CD14-positive monocyte (primary cell): Measurements from ENCODE around the gene TIMMDC1. TPM values are rescaled to one million over a fixed set of nuclear protein-coding genes. Genes with fewer than 3 reads are reported as not detected.

Experiments used
- DNase-seq, 3 donors: peaks; one replicate each; pipeline ENCODE4 v3.0.0-alpha.2; 2011 to 2022
- H2AFZ ChIP-seq: 2 replicates; pipeline ENCODE4 v1.6.0; 2012; ENCODE audit warnings: mild to moderate bottlenecking, low read depth, low read length, inconsistent platforms; ENCODE audit not compliant: insufficient read depth, poor library complexity, severe bottlenecking
- H3K27ac ChIP-seq, 2 donors: 1 replicate in 1 of 2; 2 replicates in 1 of 2; pipeline ENCODE4 v1.5.1; 2012 to 2013; ENCODE audit warnings: low read length in 2 of 2, control low read depth in 1 of 2, inconsistent platforms in 1 of 2, low read depth in 1 of 2, mild to moderate bottlenecking in 1 of 2
- H3K27me3 ChIP-seq, 2 donors: one replicate each; pipeline versions ENCODE4 v1.6.0 to v1.6.1; 2011 to 2013; ENCODE audit warnings: low read length in 2 of 2; ENCODE audit not compliant: control insufficient read depth in 2 of 2, insufficient read depth in 2 of 2
- H3K36me3 ChIP-seq, 2 donors: replicated peaks in 1 of 2; 1 replicate in 1 of 2; 2 replicates in 1 of 2; pipeline versions ENCODE4 v1.5.1 to v1.6.1; 2012 to 2013; ENCODE audit warnings: low read length in 2 of 2, control low read depth in 1 of 2, inconsistent platforms in 1 of 2, mild to moderate bottlenecking in 1 of 2; ENCODE audit not compliant: insufficient read depth in 2 of 2, control insufficient read depth in 1 of 2
- H3K4me1 ChIP-seq, 2 donors: 1 replicate in 1 of 2; 2 replicates in 1 of 2; pipeline versions ENCODE4 v1.5.1 to v1.6.1; 2012 to 2013; ENCODE audit warnings: low read length in 2 of 2, control low read depth in 1 of 2, inconsistent platforms in 1 of 2, mild to moderate bottlenecking in 1 of 2, moderate library complexity in 1 of 2; ENCODE audit not compliant: insufficient read depth in 2 of 2, control insufficient read depth in 1 of 2
- H3K4me2 ChIP-seq: replicated peaks from 2 replicates; pipeline ENCODE3; 2012; ENCODE audit warnings: low read length, moderate library complexity, mild to moderate bottlenecking; ENCODE audit not compliant: poor library complexity, severe bottlenecking; ENCODE audit errors: extremely low read depth
- H3K4me3 ChIP-seq, 3 experiments: fragments of 200-600 bp in 1 of 3; sonication (generic) in 1 of 3; replicated peaks in 1 of 3; 1 replicate in 2 of 3; 2 replicates in 1 of 3; pipeline ENCODE4 v1.5.1; 2011 to 2013; ENCODE audit warnings: low read length in 3 of 3, mild to moderate bottlenecking in 3 of 3, control low read depth in 2 of 3, low read depth in 2 of 3, inconsistent platforms in 1 of 3, moderate library complexity in 1 of 3
- H3K79me2 ChIP-seq: 2 replicates; pipeline ENCODE4 v1.6.0; 2012; ENCODE audit warnings: mild to moderate bottlenecking, control low read depth, inconsistent platforms, low read length, moderate library complexity; ENCODE audit not compliant: insufficient read depth
- H3K9ac ChIP-seq: 2 replicates; pipeline ENCODE4 v1.6.0; 2017; ENCODE audit warnings: low read length, mild to moderate bottlenecking; ENCODE audit not compliant: insufficient read depth, poor library complexity, severe bottlenecking
- H3K9me3 ChIP-seq, 2 donors: replicated peaks in 1 of 2; 1 replicate in 1 of 2; 2 replicates in 1 of 2; pipeline versions ENCODE4 v1.5.1 to v1.6.1; 2012 to 2013; ENCODE audit warnings: low read length in 2 of 2, control low read depth in 1 of 2; ENCODE audit not compliant: control insufficient read depth in 1 of 2, insufficient read depth in 1 of 2
- H4K20me1 ChIP-seq: 2 replicates; pipeline ENCODE4 v1.6.0; 2012; ENCODE audit warnings: mild to moderate bottlenecking, low read length, control low read depth, moderate library complexity; ENCODE audit not compliant: insufficient read depth
- H3K27ac Mint-ChIP-seq, 7 donors: one replicate each; pipeline ENCODE4 v1.8.0; 2020; ENCODE audit warnings: mild to moderate bottlenecking in 7 of 7, mixed read lengths in 7 of 7, moderate library complexity in 6 of 7, inconsistent platforms in 2 of 7
- H3K27me3 Mint-ChIP-seq, 3 donors: one replicate each; pipeline ENCODE4 v1.8.0; 2021 to 2022; ENCODE audit warnings: low read depth in 3 of 3, mild to moderate bottlenecking in 3 of 3, mixed read lengths in 3 of 3, moderate library complexity in 3 of 3, inconsistent platforms in 1 of 3
- H3K36me3 Mint-ChIP-seq, 2 donors: one replicate each; pipeline ENCODE4 v1.8.0; 2020; ENCODE audit warnings: mixed read lengths in 2 of 2, inconsistent platforms in 1 of 2, mild to moderate bottlenecking in 1 of 2
- H3K4me1 Mint-ChIP-seq: one replicate; pipeline ENCODE4 v1.8.0; 2020; ENCODE audit warnings: mild to moderate bottlenecking, mixed read lengths
- H3K4me3 Mint-ChIP-seq, 2 donors: one replicate each; pipeline ENCODE4 v1.8.0; 2020; ENCODE audit warnings: mild to moderate bottlenecking in 2 of 2, mixed read lengths in 2 of 2, moderate library complexity in 1 of 2
- H3K9me3 Mint-ChIP-seq, 7 donors: one replicate each; pipeline ENCODE4 v1.8.0; 2020 to 2022; ENCODE audit warnings: mixed read lengths in 7 of 7, mild to moderate bottlenecking in 6 of 7, moderate library complexity in 6 of 7, inconsistent platforms in 2 of 7
- CTCF ChIP-seq: fragments of 200-600 bp; IDR thresholded peaks from one replicate; pipeline ENCODE4 v1.8.0; 2022; ENCODE audit warnings: antibody characterized with exemption, mild to moderate bottlenecking
- WGBS: methylation state at CpG from one replicate; pipeline ENCODE4 v1.1.5; 2013; ENCODE audit warnings: missing lambda C conversion rate; ENCODE audit not compliant: insufficient coverage; 5-methylcytosine and 5-hydroxymethylcytosine counted together
- intact Hi-C, 2 donors: fragments of 100-400 bp; cut with micrococcal nuclease; formaldehyde crosslinking; loops; one replicate each; pipeline versions ENCODE4 v1.15.0 to v1.15.1; 2023
- polyA plus RNA-seq, 3 donors: library from polyadenylated mRNA; depleted of rRNA in 1 of 3; unstranded in 2 of 3; stranded (reverse) in 1 of 3; fragments of 300-500 nt in 2 of 3; fragments of >200 nt in 1 of 3; fragmentation: Illumina TruSeq in 2 of 3; gene quantifications; 1 replicate in 2 of 3; 2 replicates in 1 of 3; pipeline ENCODE4 v1.2.3, GENCODE V29; 2012 to 2021

TIMMDC1 gene
- polyA plus RNA-seq, 3 donors, result 34.1 to 81.1 (median 78.2) TPM

DNA sequence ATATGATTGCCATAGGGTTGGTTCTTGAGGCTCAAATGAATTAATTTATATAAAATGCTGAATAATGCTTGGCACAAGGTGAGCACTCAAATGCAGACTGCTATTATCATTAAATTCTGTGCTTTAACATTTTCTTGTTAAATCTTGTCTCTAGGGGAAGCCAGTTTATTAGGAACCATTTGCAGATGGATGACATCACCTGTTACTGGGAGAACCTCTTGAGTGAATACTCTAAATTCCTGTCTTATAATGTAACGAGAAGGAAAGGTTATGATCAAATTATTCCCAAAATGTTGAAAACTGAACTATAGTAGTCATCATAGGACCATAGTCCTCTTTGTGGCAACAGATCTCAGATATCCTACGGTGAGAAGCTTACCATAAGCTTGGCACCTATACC is 6.2 kb upstream of the TIMMDC1 start:
- H3K27me3 ChIP-seq, result no peaks in the 10 kb centered on the region
- H2AFZ ChIP-seq, result no peak overlapping the region
- no peak overlapping the region for H3K27ac Mint-ChIP-seq
- no peaks in the 10 kb centered on the region for H3K79me2 ChIP-seq
- WGBS, result no CpG with 5 or more reads among the region's 2 CpGs
- peaks cover 4% of the 10 kb centered on the region for H3K4me1 Mint-ChIP-seq
- H3K4me3 ChIP-seq, result no peak overlapping the region
- H3K4me2 ChIP-seq, result no peak overlapping the region
- no peak overlapping the region for H3K4me3 Mint-ChIP-seq
- H3K4me1 ChIP-seq, result no peaks in the 10 kb centered on the region
- no peaks in the 10 kb centered on the region for H3K9me3 Mint-ChIP-seq
- H3K27me3 Mint-ChIP-seq, result peaks cover 0 to 2% (median 2%) of the 10 kb centered on the region in 3 donors
- peaks cover 39 to 46% of the 10 kb centered on the region in 2 donors for H3K36me3 Mint-ChIP-seq
- H4K20me1 ChIP-seq, result no peaks in the 10 kb centered on the region
- no peak for TF ChIP-seq CTCF
- H3K27ac ChIP-seq, result no peak overlapping the region
- H3K9me3 ChIP-seq, result no peaks in the 10 kb centered on the region
- H3K9ac ChIP-seq, result no peak overlapping the region
- no peak for DNase-seq
- intact Hi-C loops, result no loop called here
- peaks cover 36 to 52% of the 10 kb centered on the region in 2 donors for H3K36me3 ChIP-seq

DNA sequence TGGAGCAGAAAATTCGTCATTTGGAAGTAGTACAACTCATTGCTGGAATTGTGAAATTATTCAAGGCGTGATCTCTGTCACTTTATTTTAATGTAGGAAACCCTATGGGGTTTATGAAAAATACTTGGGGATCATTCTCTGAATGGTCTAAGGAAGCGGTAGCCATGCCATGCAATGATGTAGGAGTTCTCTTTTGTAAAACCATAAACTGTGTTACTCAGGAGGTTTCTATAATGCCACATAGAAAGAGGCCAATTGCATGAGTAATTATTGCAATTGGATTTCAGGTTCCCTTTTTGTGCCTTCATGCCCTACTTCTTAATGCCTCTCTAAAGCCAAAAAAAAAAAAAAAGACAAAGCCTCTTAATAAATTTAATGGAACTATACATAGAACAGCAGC is 5.5 kb upstream of the TIMMDC1 start:
- peaks cover 32 to 48% of the 10 kb centered on the region in 2 donors for H3K36me3 ChIP-seq
- no peaks in the 10 kb centered on the region for H3K9me3 ChIP-seq

More for the DNA sequence above, 5.5 kb upstream of the TIMMDC1 start:
- H3K4me1 Mint-ChIP-seq, result peaks cover 9% of the 10 kb centered on the region
- no peaks in the 10 kb centered on the region for H3K9me3 Mint-ChIP-seq
- TF ChIP-seq CTCF, result no peak
- DNase-seq, result no peak
- 100% methylated on average over 1 of the region's 3 CpGs for WGBS
- H3K4me3 Mint-ChIP-seq, result no peak overlapping the region
- H3K36me3 Mint-ChIP-seq, result peaks cover 37 to 43% of the 10 kb centered on the region in 2 donors
- no peak overlapping the region for H3K27ac Mint-ChIP-seq
- peaks cover 0 to 2% (median 2%) of the 10 kb centered on the region in 3 donors for H3K27me3 Mint-ChIP-seq
- Histone ChIP-seq H3K27ac (no peak overlapping the region), H3K4me1 (peaks cover 3 to 6% of the 10 kb centered on the region in 2 donors), H3K27me3 (no peaks in the 10 kb centered on the region), H2AFZ (no peak overlapping the region), H3K4me3 (no peak overlapping the region), H3K9ac (no peak overlapping the region), H4K20me1 (no peaks in the 10 kb centered on the region), H3K4me2 (no peak overlapping the region), H3K79me2 (peaks cover 5% of the 10 kb centered on the region)
- intact Hi-C loops, result no loop called here
